HG02884 (cell line): Measurements from ENCODE around the gene PON3.

Source experiments
- ATAC-seq: cut with Tn5 transposase; IDR thresholded peaks from one replicate; pipeline ENCODE4 v1.9.1; 2021; ENCODE audit warnings: mild to moderate bottlenecking, moderate library complexity; ENCODE audit not compliant: unreplicated experiment

Gene PON3

DNA sequence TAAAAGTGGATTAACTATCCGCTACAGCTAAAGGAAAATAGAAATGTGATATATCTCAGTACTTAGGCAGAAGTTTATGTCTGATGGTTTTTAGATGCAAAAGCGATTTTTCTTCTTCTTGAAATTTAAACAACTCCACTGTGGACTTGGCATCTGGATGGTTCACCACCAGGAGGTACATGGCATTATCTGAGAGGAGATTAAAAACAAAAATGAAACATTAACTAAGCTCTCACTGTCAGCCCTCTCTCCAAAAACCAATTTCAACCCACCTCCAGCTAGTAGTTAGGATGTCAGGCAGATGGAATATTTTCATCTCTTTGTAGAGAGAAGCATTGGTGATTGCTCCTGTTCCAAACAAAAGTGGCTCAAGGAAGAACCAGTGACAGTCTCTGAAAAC is 84.8 kb downstream of the PON3 start:
- no peak for ATAC-seq

DNA sequence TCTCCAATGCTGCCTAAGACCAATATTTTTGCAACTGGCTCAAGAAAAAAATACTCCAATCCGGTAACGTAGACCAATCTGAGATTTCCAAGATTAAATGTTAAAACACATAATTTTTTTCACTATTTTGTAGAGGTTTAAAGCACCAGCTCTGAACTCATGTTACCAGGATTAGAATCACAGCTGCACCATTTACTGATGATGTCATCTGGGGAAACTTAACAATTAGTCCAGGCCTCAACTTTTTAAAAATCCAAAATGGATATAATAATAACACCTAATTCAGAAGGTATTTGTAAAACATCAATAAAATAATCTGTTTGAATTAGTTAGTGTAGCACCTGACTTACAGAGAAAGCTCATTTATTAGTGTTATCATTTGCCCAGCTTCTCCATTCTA is 86.2 kb downstream of the PON3 start:
- ATAC-seq = no peak
